DOHH2 (cell line): ENCODE measurements around the gene MYOZ2.
A peak's percentile ranks its signal among the peaks of the same experiment; 100 is the strongest.

Source experiments
- H3F3A ChIP-seq: fragments of 200-600 bp; sonication (generic), shearing (Covaris generic); 2 replicates; pipeline ENCODE4 v1.6.0; 2016; ENCODE audit warnings: antibody characterized with exemption, mild to moderate bottlenecking; ENCODE audit not compliant: control insufficient read depth, insufficient read depth
- H3K27ac ChIP-seq: fragments of 200-600 bp; sonication (generic); 2 replicates; pipeline ENCODE4 v1.5.1; 2014; ENCODE audit warnings: low read depth, mild to moderate bottlenecking, low read length, moderate library complexity
- H3K27me3 ChIP-seq: fragments of 200-600 bp; sonication (generic); 2 replicates; pipeline ENCODE4 v1.6.1; 2014; ENCODE audit warnings: mild to moderate bottlenecking, low read length, mixed read lengths; ENCODE audit not compliant: control insufficient read depth
- H3K36me3 ChIP-seq: fragments of 200-600 bp; sonication (generic); 2 replicates; pipeline ENCODE4 v1.6.1; 2014; ENCODE audit warnings: mild to moderate bottlenecking, low read length, moderate library complexity, mixed read lengths; ENCODE audit not compliant: control insufficient read depth
- H3K4me1 ChIP-seq: fragments of 200-600 bp; sonication (generic); 2 replicates; pipeline ENCODE4 v1.6.1; 2014; ENCODE audit warnings: mild to moderate bottlenecking, low read length, mixed read lengths; ENCODE audit not compliant: control insufficient read depth
- H3K4me2 ChIP-seq: fragments of 200-600 bp; sonication (generic); 2 replicates; pipeline ENCODE4 v1.6.0; 2014; ENCODE audit warnings: mild to moderate bottlenecking, low read length, moderate library complexity
- H3K4me3 ChIP-seq: fragments of 200-600 bp; sonication (generic); 2 replicates; pipeline ENCODE4 v1.5.1; 2014; ENCODE audit warnings: mild to moderate bottlenecking, low read length, mixed read lengths
- H3K79me2 ChIP-seq: fragments of 200-600 bp; sonication (generic); 2 replicates; pipeline ENCODE4 v1.6.1; 2014; ENCODE audit warnings: mild to moderate bottlenecking, low read length, mixed read lengths; ENCODE audit not compliant: control insufficient read depth
- H3K9me2 ChIP-seq: fragments of 200-600 bp; sonication (generic); replicated peaks from 2 replicates; pipeline ENCODE4 v1.6.1; 2014; ENCODE audit warnings: mild to moderate bottlenecking, low read length, mixed read lengths; ENCODE audit not compliant: control insufficient read depth
- H3K9me3 ChIP-seq: fragments of 200-600 bp; sonication (generic); 2 replicates; pipeline ENCODE4 v1.6.1; 2014; ENCODE audit warnings: antibody characterized with exemption, low read length, mixed read lengths; ENCODE audit not compliant: control insufficient read depth, insufficient read depth
- H4K20me1 ChIP-seq: fragments of 200-600 bp; sonication (generic); 2 replicates; pipeline ENCODE4 v1.6.0; 2014; ENCODE audit warnings: low read depth, mild to moderate bottlenecking, antibody characterized with exemption, low read length, moderate library complexity; ENCODE audit not compliant: control insufficient read depth, insufficient read depth
- CTCF ChIP-seq: fragments of 200-600 bp; sonication (generic); IDR thresholded peaks from one replicate; pipeline ENCODE4 v1.5.1; 2014; ENCODE audit warnings: antibody characterized with exemption, mild to moderate bottlenecking, low read depth, low read length; ENCODE audit not compliant: poor library complexity, severe bottlenecking
- EZH2phosphoT487 ChIP-seq: fragments of 200-600 bp; sonication (generic); IDR thresholded peaks from 2 replicates; pipeline ENCODE4 v1.6.1; 2017; ENCODE audit warnings: borderline replicate concordance, mild to moderate bottlenecking, antibody characterized with exemption, low read length, moderate library complexity, mixed read lengths

MYOZ2 gene

GRCh38 chr4:119135721-119136121 lies at the start of gene MYOZ2:
MYOZ2 (plus strand) TSS chr4:119135832; CDS start chr4:119136526, 694 bp downstream.
- H3K79me2 ChIP-seq: no peaks in the 10 kb centered on the region
- H3F3A ChIP-seq: peaks cover 20% of the 10 kb centered on the region
- H3K36me3 ChIP-seq: no peaks in the 10 kb centered on the region
- no peaks in the 10 kb centered on the region for H3K27me3 ChIP-seq
- H3K9me2 ChIP-seq: no peaks in the 10 kb centered on the region
- no peak for TF ChIP-seq CTCF
- TF ChIP-seq EZH2phosphoT487: no peak
- H3K4me1 ChIP-seq: peaks cover 42% of the 10 kb centered on the region
- H3K4me3 ChIP-seq: no peak within 1 kb of the TSS
- H3K4me2 ChIP-seq: no peak within 1 kb of the TSS
- H3K27ac ChIP-seq: no peak within 1 kb of the TSS
- H4K20me1 ChIP-seq: no peaks in the 10 kb centered on the region
- H3K9me3 ChIP-seq: no peaks in the 10 kb centered on the region

DNA sequence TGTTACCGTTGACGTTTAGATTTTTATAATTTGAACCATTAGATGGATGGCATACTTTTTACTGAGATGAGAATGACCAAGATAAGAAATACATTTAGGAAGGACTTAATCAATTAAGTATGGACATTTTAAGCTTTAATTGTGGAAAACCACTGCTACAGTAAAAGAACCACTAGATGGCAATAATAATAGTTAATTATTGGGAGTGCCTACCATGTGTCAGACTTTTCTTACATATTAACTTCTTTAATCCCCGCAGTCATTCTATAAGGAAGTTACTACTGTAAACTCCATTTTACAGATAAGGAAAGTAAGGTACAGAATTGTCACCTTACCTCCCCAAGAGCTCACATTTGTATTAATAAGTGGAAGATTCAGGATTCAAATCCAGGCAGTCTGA lies 48.5 kb upstream of the MYOZ2 start:
- H3K9me2 ChIP-seq: no peaks in the 10 kb centered on the region

DNA sequence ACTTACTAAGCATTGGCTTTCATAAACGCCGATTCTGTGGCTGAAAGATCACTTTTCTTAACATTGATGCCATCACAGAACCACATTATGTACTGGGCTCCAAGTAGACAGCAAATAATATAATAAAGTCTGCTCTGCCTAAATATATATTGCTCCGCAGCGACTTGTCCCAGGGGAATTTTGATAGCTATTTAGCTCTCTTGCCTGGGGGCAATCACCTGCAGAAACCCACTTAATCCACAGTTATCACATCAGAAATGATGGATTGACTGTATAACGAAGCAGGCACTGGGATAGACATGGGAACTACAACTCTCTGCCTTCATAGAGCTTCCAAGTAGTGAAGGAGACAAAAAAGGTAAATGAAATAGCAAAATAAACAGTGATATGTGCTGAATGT lies 48.0 kb upstream of the MYOZ2 start:
- Histone ChIP-seq H4K20me1 (no peaks in the 10 kb centered on the region), H3K36me3 (peaks cover 16% of the 10 kb centered on the region), H3K27me3 (no peaks in the 10 kb centered on the region), H3K9me2 (no peaks in the 10 kb centered on the region), H3K4me2 (peak overlapping the region; percentile 51), H3K4me3 (peak overlapping the region; percentile 31), H3F3A (peaks cover 36% of the 10 kb centered on the region), H3K79me2 (no peaks in the 10 kb centered on the region), H3K9me3 (no peaks in the 10 kb centered on the region; the same call in 1 of the 2 replicates), H3K4me1 (peaks cover 59% of the 10 kb centered on the region), H3K27ac (peak overlapping the region; percentile 96)
- no peak for TF ChIP-seq CTCF
- no peak for TF ChIP-seq EZH2phosphoT487

More for the DNA sequence above, 48.5 kb upstream of the MYOZ2 start:
- Histone ChIP-seq H3K36me3 (peaks cover 21% of the 10 kb centered on the region), H3K9me3 (no peaks in the 10 kb centered on the region; the same call in 1 of the 2 replicates), H3K27me3 (no peaks in the 10 kb centered on the region), H3K4me1 (peaks cover 64% of the 10 kb centered on the region), H3K27ac (peak overlapping the region; percentile 96), H3K4me2 (peak overlapping the region; percentile 51), H4K20me1 (no peaks in the 10 kb centered on the region), H3K79me2 (no peaks in the 10 kb centered on the region), H3K4me3 (peak overlapping the region; percentile 31), H3F3A (peaks cover 40% of the 10 kb centered on the region)
- TF ChIP-seq EZH2phosphoT487: no peak
- TF ChIP-seq CTCF: peak; percentile 52
